HL-60 (cell line): ENCODE results near the gene TMEFF2.

ENCODE experiments used
- CTCF ChIP-seq: IDR thresholded peaks from one replicate; pipeline ENCODE4 v1.5.1; 2011; ENCODE audit warnings: low read length, control low read depth, inconsistent platforms; ENCODE audit not compliant: insufficient read depth
- POLR2AphosphoS5 ChIP-seq: IDR thresholded peaks from 2 replicates; pipeline ENCODE4 v1.6.1; 2012; ENCODE audit warnings: low read depth

- TF ChIP-seq POLR2AphosphoS5, result no peak
- no peak for TF ChIP-seq CTCF
These were observed 218.3 kb downstream of the TMEFF2 start for GRCh38 chr2:191976436-191976835.
